Fibroblast of lung (primary cell): Measurements from ENCODE around the gene CABLES2.

Experiments
- CTCF ChIP-seq, 2 donors: IDR thresholded peaks in 1 of 2; conservative IDR thresholded peaks in 1 of 2; 1 replicate in 1 of 2; 2 replicates in 1 of 2; pipeline ENCODE4 v1.5.1; 2011 to 2012; ENCODE audit warnings: low read length in 2 of 2, control low read depth in 1 of 2, inconsistent platforms in 1 of 2, low read depth in 1 of 2, mild to moderate bottlenecking in 1 of 2
- EZH2 ChIP-seq: IDR thresholded peaks from 2 replicates; pipeline ENCODE4 v1.5.1; 2012; ENCODE audit warnings: low read length, control low read depth, mild to moderate bottlenecking; ENCODE audit errors: missing control alignments

GRCh38 chr20:62426699-62427131 lies 19.6 kb upstream of the CABLES2 start:
- no peak for TF ChIP-seq EZH2
- TF ChIP-seq CTCF (conservative IDR thresholded peaks at IDR 0.05 in 1 of 2, IDR thresholded peaks at IDR 0.05 in 1 of 2; ENCODE audit: low read depth in 1 of 2, low read length in 2 of 2) = no peak
